Left ventricle myocardium inferior (tissue), 1 donor: ENCODE measurements around the gene CWF19L2. TPM values are rescaled to one million over a fixed set of nuclear protein-coding genes. Genes with fewer than 3 reads are reported as not detected.
"Not testable (repeated sequence)": the region's sequence is repeated elsewhere in the genome, so short reads cannot be mapped to it uniquely, and the experiment has no call there.

Experiments
- DNase-seq: peaks from one replicate; pipeline ENCODE4 v3.0.0-alpha.2; 2020
- H3K27ac ChIP-seq: fragments of 200-600 bp; replicated peaks from 2 replicates; pipeline ENCODE4 v1.8.0; 2021
- H3K27me3 ChIP-seq: fragments of 200-600 bp; 2 replicates; pipeline ENCODE4 v1.8.0; 2021; ENCODE audit warnings: low read depth
- H3K36me3 ChIP-seq: fragments of 200-600 bp; 2 replicates; pipeline ENCODE4 v1.8.0; 2021
- H3K4me1 ChIP-seq: fragments of 200-600 bp; 2 replicates; pipeline ENCODE4 v1.8.0; 2021
- H3K4me3 ChIP-seq: fragments of 200-600 bp; 2 replicates; pipeline ENCODE4 v1.8.0; 2021; ENCODE audit warnings: mild to moderate bottlenecking, moderate library complexity
- H3K9me3 ChIP-seq: fragments of 200-600 bp; replicated peaks from 2 replicates; pipeline ENCODE4 v1.8.0; 2021
- CTCF ChIP-seq: fragments of 200-600 bp; IDR thresholded peaks from 2 replicates; pipeline ENCODE4 v1.8.0; 2021; ENCODE audit warnings: antibody characterized with exemption, mild to moderate bottlenecking, borderline replicate concordance
- intact Hi-C: fragments of 100-400 bp; cut with micrococcal nuclease; formaldehyde crosslinking; loops from one replicate; pipeline ENCODE4 v1.11.0; 2022
- long read RNA-seq: library from polyadenylated mRNA; unstranded; transcript quantifications from one replicate; pipeline ENCODE4 v2.0.0, GENCODE V29; 2021
- total RNA-seq: library from RNA; stranded (reverse); fragmentation: NEBNext Ultra II Directional; extraction: Animal tissue kit (Norgen Biotek cat#: 25700); gene quantifications from one replicate; pipeline ENCODE4 v1.2.1, GENCODE V29; 2021
- donor health status: DM: no; HTN: yes; CAD: no; lungs with severe emphysema.

The CWF19L2 gene
- 9.4 TPM for total RNA-seq
- long read RNA-seq, transcript CWF19L2-201 (18 exons, 3,278 nt): major isoform, 9 of 11 reads
- long read RNA-seq, partial matches to known transcripts: 2 of 11 reads
- long read RNA-seq, other reads (novel, unspliced or antisense): 0 of 11 reads

GRCh38 chr11:107457558-107458271 lies at the start of gene CWF19L2:
Gene CWF19L2, minus strand, starts transcription at chr11:107457825. Its CDS starts 9 bp downstream, at chr11:107457816.
- Histone ChIP-seq H3K9me3 (no peaks in the 10 kb centered on the region), H3K36me3 (peaks cover 18% of the 10 kb centered on the region), H3K4me3 (peak within 1 kb of the TSS; percentile 89), H3K27me3 (no peaks in the 10 kb centered on the region), H3K4me1 (peaks cover 29% of the 10 kb centered on the region), H3K27ac (peak within 1 kb of the TSS; percentile 89)
- no peak for TF ChIP-seq CTCF
- peak; percentile 90 for DNase-seq
- intact Hi-C loops: no loop called here

DNA sequence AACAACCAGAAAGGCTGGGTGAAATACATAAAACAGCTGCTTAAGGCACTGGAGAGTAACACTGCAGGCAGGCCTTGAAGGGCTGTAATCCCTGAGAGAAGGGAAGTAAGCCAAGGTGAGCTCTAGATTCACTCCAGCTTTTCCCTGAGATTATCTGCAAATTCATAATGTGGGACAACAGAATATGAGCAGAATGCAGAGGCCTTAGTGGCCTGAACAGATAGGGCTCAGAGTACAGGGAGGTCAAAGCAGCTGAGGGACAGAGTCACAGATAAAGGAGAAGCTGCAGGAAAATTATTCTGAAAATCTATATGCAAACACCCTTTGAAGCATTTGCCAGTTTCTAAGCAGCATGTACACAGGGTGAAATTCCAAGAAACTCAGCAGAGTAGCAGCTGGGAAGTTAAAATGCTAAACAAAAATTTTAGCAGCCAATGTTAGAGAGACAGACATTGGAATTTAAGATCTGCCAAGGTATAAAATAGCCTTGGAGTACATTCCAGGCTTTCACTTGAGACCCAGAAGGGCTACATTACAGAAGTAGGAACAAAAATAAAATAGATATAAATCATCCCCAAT lies 48.1 kb upstream of the CWF19L2 start:
- Histone ChIP-seq H3K36me3 (peaks cover 69% of the 10 kb centered on the region), H3K4me1 (no peaks in the 10 kb centered on the region), H3K27ac (no peak overlapping the region), H3K4me3 (no peak overlapping the region), H3K27me3 (no peaks in the 10 kb centered on the region), H3K9me3 (peaks cover 8% of the 10 kb centered on the region)
- intact Hi-C loops: no loop called here
- TF ChIP-seq CTCF: no peak
- DNase-seq: no peak

DNA sequence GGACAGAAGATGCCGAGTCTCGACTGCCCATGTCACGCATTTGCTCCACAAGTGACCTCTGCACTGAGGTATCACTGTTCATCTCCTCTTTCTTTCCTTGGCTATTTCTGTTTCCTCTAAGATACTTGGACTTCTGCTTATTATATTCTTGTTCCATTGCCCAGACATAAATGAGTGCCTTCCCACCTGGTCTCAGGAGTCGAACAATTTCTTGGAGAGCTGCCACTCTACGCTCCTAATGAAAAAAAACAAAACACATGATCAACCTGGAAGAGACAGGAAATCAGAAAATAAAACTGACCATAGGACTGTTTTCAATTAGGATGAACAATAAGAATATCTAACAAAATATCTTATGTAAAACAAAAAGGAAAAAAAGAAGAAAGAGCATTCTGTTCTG lies 47.4 kb upstream of the CWF19L2 start:
- peaks cover 8% of the 10 kb centered on the region for H3K9me3 ChIP-seq
- no peak overlapping the region for H3K4me3 ChIP-seq
- H3K4me1 ChIP-seq: no peaks in the 10 kb centered on the region
- TF ChIP-seq CTCF: no peak
- no peak for DNase-seq
- peaks cover 62% of the 10 kb centered on the region for H3K36me3 ChIP-seq
- H3K27ac ChIP-seq: no peak overlapping the region
- intact Hi-C loops: no loop called here
- H3K27me3 ChIP-seq: no peaks in the 10 kb centered on the region

DNA sequence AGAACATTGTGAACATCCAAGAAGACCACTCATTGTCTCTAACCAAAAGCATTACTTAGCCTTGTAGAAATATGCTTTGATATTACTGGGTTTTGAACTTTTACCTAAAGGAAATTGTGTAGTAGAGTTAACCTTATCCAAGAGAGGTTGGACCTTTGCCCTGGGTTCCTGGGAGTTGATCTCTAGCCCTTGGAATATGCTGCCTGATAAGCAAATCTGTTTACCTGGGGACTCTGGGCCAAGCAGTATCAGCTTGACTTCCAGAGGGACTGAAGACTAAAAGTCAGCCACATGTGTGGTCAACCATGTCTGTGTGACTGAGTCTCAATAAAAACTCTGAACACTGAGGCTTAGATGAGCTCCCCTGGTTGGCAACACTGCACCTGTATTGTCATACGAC lies 44.1 kb upstream of the CWF19L2 start:
- Histone ChIP-seq H3K27me3 (no peaks in the 10 kb centered on the region), H3K4me3 (no peak overlapping the region), H3K9me3 (peaks cover 8% of the 10 kb centered on the region), H3K36me3 (peaks cover 43% of the 10 kb centered on the region), H3K4me1 (no peaks in the 10 kb centered on the region), H3K27ac (no peak overlapping the region)
- no peak for DNase-seq
- TF ChIP-seq CTCF: no peak
- intact Hi-C loops: no loop called here

- H3K27ac ChIP-seq, H3K9me3 ChIP-seq, H3K27me3 ChIP-seq, intact Hi-C loops, H3K4me1 ChIP-seq, H3K4me3 ChIP-seq, DNase-seq: not testable (repeated sequence)
- H3K36me3 ChIP-seq: peaks cover 16% of the 10 kb centered on the region
These were observed 39.7 kb upstream of the CWF19L2 start for GRCh38 chr11:107497371-107497770.

DNA sequence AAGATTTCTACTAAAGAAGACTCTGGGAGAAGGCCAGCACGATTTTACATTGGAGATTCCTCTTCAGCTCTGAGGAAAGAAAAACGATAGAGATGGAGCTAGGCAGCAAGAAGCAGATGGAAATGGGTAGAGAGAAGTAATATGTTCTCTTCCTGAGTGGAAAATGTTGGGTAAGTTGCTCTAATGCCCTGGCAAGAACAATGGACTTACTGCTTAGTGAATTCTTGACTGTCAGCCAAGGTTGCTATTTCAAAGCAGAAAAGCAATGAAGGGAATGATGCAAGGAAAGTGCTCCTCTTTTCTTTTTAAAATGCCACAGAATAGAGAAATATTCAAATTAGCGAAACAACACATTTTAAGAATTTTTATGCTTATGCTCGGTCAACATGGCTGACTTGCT lies 38.4 kb upstream of the CWF19L2 start:
- Histone ChIP-seq H3K36me3 (peaks cover 3% of the 10 kb centered on the region), H3K27me3 (no peaks in the 10 kb centered on the region), H3K4me1 (peaks cover 9% of the 10 kb centered on the region), H3K27ac (no peak overlapping the region), H3K4me3 (no peak overlapping the region), H3K9me3 (no peaks in the 10 kb centered on the region)
- intact Hi-C loops: no loop called here
- DNase-seq: no peak
- no peak for TF ChIP-seq CTCF
